Cardiac muscle cell (in vitro differentiated cells and primary cell): ENCODE results near the gene CAP1. TPM values are rescaled to one million over a fixed set of nuclear protein-coding genes. Genes with fewer than 3 reads are reported as not detected.
A peak's percentile ranks its signal among the peaks of the same experiment; 100 is the strongest.

ENCODE experiments used
- DNase-seq, 2 donors: peaks; one replicate each; pipeline versions ENCODE4 v3.0.0 to v3.0.0-alpha.2; 2010 to 2017; ENCODE audit warnings: low read depth in 1 of 2, low spot score in 1 of 2
- H3K27ac ChIP-seq: fragments of 200-600 bp; sonication (generic); 2 replicates; pipeline ENCODE4 v1.5.1; 2016
- H3K27me3 ChIP-seq: fragments of 200-600 bp; sonication (generic); 2 replicates; pipeline ENCODE4 v1.6.0; 2016; ENCODE audit warnings: control low read depth
- H3K36me3 ChIP-seq: fragments of 200-600 bp; sonication (generic); 2 replicates; pipeline ENCODE4 v1.5.1; 2016; ENCODE audit warnings: control low read depth
- H3K4me1 ChIP-seq: fragments of 200-600 bp; sonication (generic); 2 replicates; pipeline ENCODE4 v1.8.1; 2017; ENCODE audit warnings: low read depth, mild to moderate bottlenecking, mixed run types
- H3K4me3 ChIP-seq: fragments of 200-600 bp; sonication (generic); 2 replicates; pipeline ENCODE4 v1.5.1; 2016; ENCODE audit warnings: mild to moderate bottlenecking
- H3K9me3 ChIP-seq: fragments of 200-600 bp; sonication (generic); 2 replicates; pipeline ENCODE4 v1.5.1; 2017; ENCODE audit warnings: low read depth, mild to moderate bottlenecking, control low read depth
- CTCF ChIP-seq: IDR thresholded peaks from 2 replicates; pipeline ENCODE4 v1.5.1; 2012; ENCODE audit warnings: low read depth, mild to moderate bottlenecking, low read length
- polyA plus RNA-seq: library from polyadenylated mRNA; unstranded; fragments of >200 nt; fragmentation: Nextera tagmentation; extraction: Ambion mirVana; gene quantifications from 2 replicates; pipeline ENCODE4 v1.2.1, GENCODE V29; 2016
- total RNA-seq: library from RNA; depleted of rRNA; stranded (reverse); fragments of >200 nt; gene quantifications from 2 replicates; pipeline ENCODE4 v1.2.3, GENCODE V29; 2016

The CAP1 gene
- total and polyA plus RNA-seq, 2 experiments from 2014 or later = 64.2 to 92.8 TPM

GRCh38 chr1:40067023-40067422, 26.5 kb downstream of the CAP1 start:
- Histone ChIP-seq H3K36me3 (peaks cover 71% of the 10 kb centered on the region), H3K27me3 (no peaks in the 10 kb centered on the region), H3K4me1 (peaks cover 6% of the 10 kb centered on the region), H3K9me3 (no peaks in the 10 kb centered on the region), H3K4me3 (no peak overlapping the region), H3K27ac (no peak overlapping the region)
- DNase-seq = peak in 1 of 2 donors; percentile 36
- TF ChIP-seq CTCF = no peak

GRCh38 chr1:40067851-40068250, 27.3 kb downstream of the CAP1 start:
- H3K9me3 ChIP-seq = no peaks in the 10 kb centered on the region
- peaks cover 6% of the 10 kb centered on the region for H3K4me1 ChIP-seq
- no peak overlapping the region for H3K4me3 ChIP-seq
- no peak for DNase-seq
- no peak overlapping the region for H3K27ac ChIP-seq
- no peaks in the 10 kb centered on the region for H3K27me3 ChIP-seq
- TF ChIP-seq CTCF = no peak
- peaks cover 74% of the 10 kb centered on the region for H3K36me3 ChIP-seq

DNA sequence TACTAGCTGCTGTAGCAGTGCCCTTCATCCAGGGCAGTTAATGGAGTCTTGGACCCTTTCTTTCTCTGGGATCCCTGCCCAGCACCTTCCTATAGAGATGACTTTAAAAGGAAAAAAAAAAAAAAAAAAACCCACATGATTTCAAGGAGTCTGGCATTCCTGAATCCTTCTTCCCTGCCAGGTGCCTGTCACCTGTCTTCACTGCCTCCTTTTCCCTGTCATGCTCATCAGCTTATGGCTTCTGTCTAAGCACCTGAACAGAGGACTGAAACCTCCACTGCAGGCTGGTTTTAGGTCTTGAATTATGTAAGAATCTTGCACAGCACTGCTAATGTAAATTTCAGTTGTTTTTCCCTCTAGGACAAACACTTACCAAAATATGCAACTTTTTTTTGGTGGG, 31.6 kb downstream of the CAP1 start:
- TF ChIP-seq CTCF = no peak
- H3K36me3 ChIP-seq = peaks cover 59% of the 10 kb centered on the region
- DNase-seq = no peak
- H3K27me3 ChIP-seq = no peaks in the 10 kb centered on the region
- no peaks in the 10 kb centered on the region for H3K9me3 ChIP-seq
- no peak overlapping the region for H3K27ac ChIP-seq
- no peaks in the 10 kb centered on the region for H3K4me1 ChIP-seq
- H3K4me3 ChIP-seq = no peak overlapping the region

GRCh38 chr1:40073062-40073461, 32.5 kb downstream of the CAP1 start:
- no peak for DNase-seq
- Histone ChIP-seq H3K27ac (no peak overlapping the region), H3K27me3 (no peaks in the 10 kb centered on the region), H3K9me3 (no peaks in the 10 kb centered on the region), H3K4me1 (no peaks in the 10 kb centered on the region), H3K36me3 (peaks cover 56% of the 10 kb centered on the region), H3K4me3 (no peak overlapping the region)
- TF ChIP-seq CTCF = no peak

- H3K27me3 ChIP-seq = no peaks in the 10 kb centered on the region
- DNase-seq = no peak
- H3K9me3 ChIP-seq = no peaks in the 10 kb centered on the region
- TF ChIP-seq CTCF = no peak
- H3K36me3 ChIP-seq = peaks cover 43% of the 10 kb centered on the region
- no peaks in the 10 kb centered on the region for H3K4me1 ChIP-seq
- H3K27ac ChIP-seq = no peak overlapping the region
- H3K4me3 ChIP-seq = no peak overlapping the region
Measured at GRCh38 chr1:40075266-40075665, 34.7 kb downstream of the CAP1 start.

DNA sequence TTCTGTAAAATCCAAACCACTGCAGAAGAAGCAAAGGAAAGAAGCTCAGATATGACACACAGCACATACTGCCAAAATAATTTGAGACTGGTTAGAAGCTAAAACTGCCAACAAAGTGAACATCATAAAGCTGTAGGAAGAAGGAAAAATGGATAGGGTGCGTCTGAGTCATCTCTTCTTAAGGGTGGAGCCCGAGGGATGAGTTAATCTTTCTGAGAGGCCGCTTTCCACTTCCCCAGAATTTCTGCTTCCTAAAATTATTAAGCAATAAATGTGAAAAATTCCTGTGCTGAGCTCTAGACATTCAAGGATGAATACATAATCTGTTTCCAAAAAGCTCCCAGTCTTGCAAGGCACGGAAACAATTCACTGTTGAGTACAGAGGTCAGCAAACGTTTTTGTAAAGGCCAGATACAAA, 36.4 kb downstream of the CAP1 start:
- Histone ChIP-seq H3K27ac (no peak overlapping the region), H3K9me3 (no peaks in the 10 kb centered on the region), H3K36me3 (peaks cover 28% of the 10 kb centered on the region), H3K4me1 (no peaks in the 10 kb centered on the region), H3K27me3 (no peaks in the 10 kb centered on the region), H3K4me3 (no peak overlapping the region)
- peak in 1 of 2 donors; percentile 92 for DNase-seq
- no peak for TF ChIP-seq CTCF
